HG02852 (cell line): ENCODE data around the gene BARHL2.

Source experiments
- ATAC-seq: cut with Tn5 transposase; IDR thresholded peaks from one replicate; pipeline ENCODE4 v1.9.1; 2021; ENCODE audit warnings: mild to moderate bottlenecking, moderate library complexity; ENCODE audit not compliant: unreplicated experiment

The BARHL2 gene

GRCh38 chr1:90711696-90712095 is 5.4 kb downstream of the BARHL2 start:
- ATAC-seq = no peak

- no peak for ATAC-seq
These were observed 6.2 kb downstream of the BARHL2 start for GRCh38 chr1:90710579-90711536.

GRCh38 chr1:90709535-90709934 is 7.6 kb downstream of the BARHL2 start:
- no peak for ATAC-seq

- no peak for ATAC-seq
These were observed 8.3 kb downstream of the BARHL2 start for GRCh38 chr1:90708826-90709225.

GRCh38 chr1:90708236-90708786 is 8.8 kb downstream of the BARHL2 start:
- no peak for ATAC-seq

- no peak for ATAC-seq
These were observed 9.8 kb downstream of the BARHL2 start for GRCh38 chr1:90707363-90707710.

- no peak for ATAC-seq
These were observed 10.4 kb downstream of the BARHL2 start for GRCh38 chr1:90706437-90707362.

- ATAC-seq = no peak
These were observed 11.1 kb downstream of the BARHL2 start for GRCh38 chr1:90705956-90706355.

- no peak for ATAC-seq
These were observed 12.3 kb downstream of the BARHL2 start for GRCh38 chr1:90704817-90705216.

GRCh38 chr1:90694846-90695245 is 22.3 kb downstream of the BARHL2 start:
- ATAC-seq = no peak

- no peak for ATAC-seq
These were observed 29.4 kb downstream of the BARHL2 start for GRCh38 chr1:90687747-90688146.

GRCh38 chr1:90675161-90675847 is 41.8 kb downstream of the BARHL2 start:
- ATAC-seq = no peak

GRCh38 chr1:90671741-90672140 is 45.4 kb downstream of the BARHL2 start:
- ATAC-seq = no peak

GRCh38 chr1:90671251-90671650 is 45.9 kb downstream of the BARHL2 start:
- no peak for ATAC-seq
